ENCODE results near the gene PLB1.

Gene PLB1

GRCh38 chr2:28449126-28449487, 46.8 kb upstream of the PLB1 start:
- Histone ChIP-seq H3K27ac (no peak overlapping the region), H3K36me3 (no peaks in the 10 kb centered on the region), H3K4me3 (no peak overlapping the region), H3K4me1 (peaks cover 0 to 13% (median 0%) of the 10 kb centered on the region in 4 donors), H3K9me3 (no peaks in the 10 kb centered on the region), H3K27me3 (no peaks in the 10 kb centered on the region)
- TF ChIP-seq CTCF (IDR thresholded peaks at IDR 0.05) = no peak
- DNase-seq = no peak
- intact Hi-C loops (cut with DNase I; ENCODE audit: low total_unique reads) = no loop called here

- H3K27me3 ChIP-seq = no peaks in the 10 kb centered on the region
- intact Hi-C loops (cut with DNase I; ENCODE audit: low total_unique reads) = loop anchor here (5.0 kb wide), 2 partner anchors 697 to 747 kb away; no protein-coding TSS in a partner anchor
- H3K9me3 ChIP-seq = no peaks in the 10 kb centered on the region
- peaks cover 0 to 13% (median 0%) of the 10 kb centered on the region in 4 donors for H3K4me1 ChIP-seq
- DNase-seq = no peak
- no peak overlapping the region for H3K4me3 ChIP-seq
- H3K36me3 ChIP-seq = no peaks in the 10 kb centered on the region
- H3K27ac ChIP-seq = no peak overlapping the region
- no peak for TF ChIP-seq CTCF (IDR thresholded peaks at IDR 0.05)
These were observed 46.1 kb upstream of the PLB1 start for GRCh38 chr2:28449488-28450395.

GRCh38 chr2:28450901-28451565, 44.8 kb upstream of the PLB1 start:
- no peaks in the 10 kb centered on the region for H3K9me3 ChIP-seq
- H3K27ac ChIP-seq = no peak overlapping the region
- no peak overlapping the region for H3K4me3 ChIP-seq
- no peaks in the 10 kb centered on the region for H3K36me3 ChIP-seq
- intact Hi-C loops (cut with DNase I; ENCODE audit: low total_unique reads) = loop anchor here (5.0 kb wide), 2 partner anchors 699 to 749 kb away; no protein-coding TSS in a partner anchor
- no peak for TF ChIP-seq CTCF (IDR thresholded peaks at IDR 0.05)
- H3K4me1 ChIP-seq = peaks cover 0 to 7% (median 0%) of the 10 kb centered on the region in 4 donors
- DNase-seq = no peak
- H3K27me3 ChIP-seq = no peaks in the 10 kb centered on the region

- Histone ChIP-seq H3K9me3 (no peaks in the 10 kb centered on the region), H3K4me3 (no peak overlapping the region), H3K36me3 (no peaks in the 10 kb centered on the region), H3K4me1 (peaks cover 0 to 7% (median 0%) of the 10 kb centered on the region in 4 donors), H3K27ac (no peak overlapping the region), H3K27me3 (no peaks in the 10 kb centered on the region)
- intact Hi-C loops (cut with DNase I; ENCODE audit: low total_unique reads) = loop anchor here (5.0 kb wide), 2 partner anchors 700 to 750 kb away; no protein-coding TSS in a partner anchor
- no peak for TF ChIP-seq CTCF (IDR thresholded peaks at IDR 0.05)
- no peak for DNase-seq
These were observed 43.9 kb upstream of the PLB1 start for GRCh38 chr2:28451793-28452533.

- Histone ChIP-seq H3K36me3 (no peaks in the 10 kb centered on the region), H3K4me3 (no peak overlapping the region), H3K4me1 (peaks cover 0 to 7% (median 0%) of the 10 kb centered on the region in 4 donors), H3K9me3 (no peaks in the 10 kb centered on the region), H3K27me3 (no peaks in the 10 kb centered on the region), H3K27ac (no peak overlapping the region)
- TF ChIP-seq CTCF (IDR thresholded peaks at IDR 0.05) = peak; percentile 88 to 91
- DNase-seq = peak; percentile 55 to 78
- intact Hi-C loops (cut with DNase I; ENCODE audit: low total_unique reads) = loop anchor here (5.0 kb wide), 2 partner anchors 700 to 750 kb away; no protein-coding TSS in a partner anchor
These were observed 43.3 kb upstream of the PLB1 start for GRCh38 chr2:28452534-28453081.

All from tibial artery (tissue), 4 donors.